H9 (cell line): Measurements from ENCODE around the gene NR1H4. TPM values are rescaled to one million over a fixed set of nuclear protein-coding genes. Genes with fewer than 3 reads are reported as not detected.

Source experiments
- DNase-seq: peaks from one replicate; pipeline ENCODE4 v3.0.0-alpha.2; 2017
- H2AFZ ChIP-seq: one replicate; pipeline ENCODE4 v1.6.1; 2013; ENCODE audit warnings: mild to moderate bottlenecking, low read length, control low read depth, moderate library complexity
- H2AK5ac ChIP-seq: 2 replicates; pipeline ENCODE4 v1.6.1; 2013; ENCODE audit warnings: low read length, control low read depth, mixed read lengths; ENCODE audit not compliant: insufficient read length
- H2BK120ac ChIP-seq: one replicate; pipeline ENCODE4 v1.6.1; 2013; ENCODE audit warnings: low read depth, mild to moderate bottlenecking, low read length, control low read depth, inconsistent platforms; ENCODE audit not compliant: poor library complexity, severe bottlenecking
- H2BK12ac ChIP-seq: 2 replicates; pipeline ENCODE4 v1.6.1; 2013; ENCODE audit warnings: low read length, control low read depth, mixed read lengths, low read depth; ENCODE audit not compliant: insufficient read length
- H2BK15ac ChIP-seq: 2 replicates; pipeline ENCODE4 v1.6.1; 2013; ENCODE audit warnings: low read depth, low read length, control low read depth
- H2BK20ac ChIP-seq: one replicate; pipeline ENCODE4 v1.6.1; 2013; ENCODE audit warnings: low read depth, mild to moderate bottlenecking, low read length, control low read depth, inconsistent platforms; ENCODE audit not compliant: poor library complexity, severe bottlenecking
- H2BK5ac ChIP-seq: 2 replicates; pipeline ENCODE4 v1.6.1; 2013; ENCODE audit warnings: low read length, control low read depth, mixed read lengths; ENCODE audit not compliant: insufficient read length
- H3K14ac ChIP-seq: 2 replicates; pipeline ENCODE4 v1.6.1; 2013; ENCODE audit warnings: low read length, control low read depth; ENCODE audit not compliant: insufficient read depth
- H3K18ac ChIP-seq: 2 replicates; pipeline ENCODE4 v1.6.1; 2013; ENCODE audit warnings: low read depth, mild to moderate bottlenecking, mixed read lengths, low read length, control low read depth; ENCODE audit not compliant: insufficient read length
- H3K23ac ChIP-seq: 2 replicates; pipeline ENCODE4 v1.6.1; 2013; ENCODE audit warnings: low read length, control low read depth, mixed read lengths, low read depth; ENCODE audit not compliant: insufficient read length
- H3K23me2 ChIP-seq: 2 replicates; pipeline ENCODE4 v1.6.1; 2013; ENCODE audit warnings: low read depth, mild to moderate bottlenecking, mixed read lengths, low read length, control low read depth; ENCODE audit not compliant: insufficient read length, poor library complexity, severe bottlenecking
- H3K27ac ChIP-seq: 2 replicates; pipeline ENCODE4 v1.5.1; 2013; ENCODE audit warnings: low read length, control low read depth, mixed read lengths, low read depth; ENCODE audit not compliant: insufficient read length
- H3K27me3 ChIP-seq: 2 replicates; pipeline ENCODE4 v1.6.1; 2013; ENCODE audit warnings: low read length, control low read depth, inconsistent platforms; ENCODE audit not compliant: insufficient read depth
- H3K4ac ChIP-seq: 2 replicates; pipeline ENCODE4 v1.6.1; 2013; ENCODE audit warnings: low read depth, mild to moderate bottlenecking, control low read depth, inconsistent platforms, low read length, moderate library complexity
- H3K4me1 ChIP-seq: 2 replicates; pipeline ENCODE4 v1.6.1; 2013; ENCODE audit warnings: low read length, control low read depth, inconsistent platforms; ENCODE audit not compliant: insufficient read depth
- H3K4me2 ChIP-seq: 2 replicates; pipeline ENCODE4 v1.6.1; 2013; ENCODE audit warnings: low read length, control low read depth, mixed read lengths; ENCODE audit not compliant: insufficient read length, insufficient read depth
- H3K56ac ChIP-seq: 2 replicates; pipeline ENCODE4 v1.6.1; 2013; ENCODE audit warnings: low read depth, mild to moderate bottlenecking, mixed read lengths, low read length, control low read depth; ENCODE audit not compliant: insufficient read length
- H3K79me1 ChIP-seq: 2 replicates; pipeline ENCODE4 v1.6.1; 2013; ENCODE audit warnings: low read depth, mild to moderate bottlenecking, moderate library complexity, low read length, control low read depth, inconsistent platforms; ENCODE audit not compliant: insufficient read depth, poor library complexity, severe bottlenecking
- H3K79me2 ChIP-seq: 2 replicates; pipeline ENCODE4 v1.6.1; 2013; ENCODE audit warnings: low read length, control low read depth, inconsistent platforms; ENCODE audit not compliant: insufficient read depth
- H3K9ac ChIP-seq: 2 replicates; pipeline ENCODE4 v1.6.1; 2013; ENCODE audit warnings: low read length, control low read depth, mixed read lengths; ENCODE audit not compliant: insufficient read length; ENCODE audit errors: extremely low read depth
- H3K9me3 ChIP-seq: one replicate; pipeline ENCODE4 v1.6.1; 2013; ENCODE audit warnings: low read depth, low read length, inconsistent platforms; ENCODE audit not compliant: control insufficient read depth
- H3T11ph ChIP-seq: one replicate; pipeline ENCODE4 v1.6.1; 2013; ENCODE audit warnings: mild to moderate bottlenecking, low read length, control low read depth, inconsistent platforms
- H4K20me1 ChIP-seq: one replicate; pipeline ENCODE4 v1.6.1; 2013; ENCODE audit not compliant: control insufficient read depth, insufficient read length, insufficient read depth
- H4K5ac ChIP-seq: 2 replicates; pipeline ENCODE4 v1.6.1; 2013; ENCODE audit warnings: low read depth, mild to moderate bottlenecking, mixed read lengths, low read length, control low read depth; ENCODE audit not compliant: insufficient read length
- H4K8ac ChIP-seq: replicated peaks from 2 replicates; pipeline ENCODE4 v1.6.1; 2013; ENCODE audit warnings: low read length, control low read depth, mixed read lengths, low read depth; ENCODE audit not compliant: insufficient read length
- H4K91ac ChIP-seq: 2 replicates; pipeline ENCODE4 v1.6.1; 2013; ENCODE audit warnings: low read depth, mild to moderate bottlenecking, moderate library complexity, mixed read lengths, low read length, control low read depth; ENCODE audit not compliant: insufficient read length
- H3K27ac Mint-ChIP-seq, 3 experiments: 2 replicates in 2 of 3; 3 replicates in 1 of 3; pipeline ENCODE4 v1.8.0; 2020 to 2021; ENCODE audit warnings: mixed read lengths in 3 of 3, mild to moderate bottlenecking in 1 of 3, moderate library complexity in 1 of 3
- H3K27me3 Mint-ChIP-seq: 2 replicates; pipeline ENCODE4 v1.8.0; 2021; ENCODE audit warnings: low read depth, mild to moderate bottlenecking, moderate library complexity, mixed read lengths
- H3K36me3 Mint-ChIP-seq, 3 experiments: 2 replicates in 2 of 3; 3 replicates in 1 of 3; pipeline ENCODE4 v1.8.0; 2020 to 2021; ENCODE audit warnings: low read depth in 3 of 3, mixed read lengths in 3 of 3; ENCODE audit not compliant: insufficient read depth in 1 of 3
- H3K4me1 Mint-ChIP-seq, 2 experiments: 2 replicates each; pipeline ENCODE4 v1.8.0; 2020; ENCODE audit warnings: mixed read lengths in 2 of 2
- H3K4me3 Mint-ChIP-seq, 2 experiments: 2 replicates in 1 of 2; 3 replicates in 1 of 2; pipeline ENCODE4 v1.8.0; 2020 to 2021; ENCODE audit warnings: mild to moderate bottlenecking in 2 of 2, mixed read lengths in 2 of 2, moderate library complexity in 1 of 2
- H3K9me3 Mint-ChIP-seq, 2 experiments: 2 replicates in 1 of 2; 3 replicates in 1 of 2; pipeline ENCODE4 v1.8.0; 2020; ENCODE audit warnings: mild to moderate bottlenecking in 2 of 2, mixed read lengths in 2 of 2, moderate library complexity in 1 of 2
- CTCF ChIP-seq: fragments of 200-600 bp; sonication (generic); conservative IDR thresholded peaks from 3 replicates; pipeline ENCODE4 v1.8.0; 2021; ENCODE audit warnings: antibody characterized with exemption, mild to moderate bottlenecking
- WGBS: extraction: QIAGEN DNeasy Blood & Tissue Kit; methylation state at CpG from one replicate; pipeline ENCODE4 v1.1.7; 2013; ENCODE audit warnings: missing lambda C conversion rate, low lambda C conversion rate, mixed read lengths; ENCODE audit not compliant: insufficient read length; ENCODE audit errors: extremely low coverage; 5-methylcytosine and 5-hydroxymethylcytosine counted together
- total RNA-seq: library from RNA; stranded (reverse); gene quantifications from 2 replicates; pipeline ENCODE4 v1.2.1, GENCODE V29; 2021

The NR1H4 gene
- total RNA-seq, 1 experiment from 2014 or later = not detected

DNA sequence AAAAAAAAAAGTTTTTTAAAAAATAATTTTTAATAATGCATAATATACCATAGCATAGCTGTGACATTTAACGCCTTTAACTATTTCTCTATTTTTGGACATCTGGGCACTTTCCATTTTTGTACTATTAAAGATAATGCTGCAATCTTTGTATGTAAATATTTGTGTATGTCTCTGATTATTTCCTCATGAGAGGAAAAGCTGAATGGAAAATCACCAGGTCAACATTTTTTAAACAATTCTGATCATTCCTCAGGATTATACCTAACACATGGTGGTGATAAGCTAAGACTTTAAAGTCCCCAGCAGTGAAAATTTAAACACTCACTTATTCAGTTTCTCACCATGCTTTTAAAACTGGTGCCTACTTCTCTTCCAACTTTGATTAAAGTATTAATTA is 31.3 kb upstream of the NR1H4 start:
- H3K4me1 Mint-ChIP-seq = peaks cover 6% of the 10 kb centered on the region in 2 experiments
- Histone ChIP-seq H3K79me1 (no peaks in the 10 kb centered on the region), H4K91ac (no peak overlapping the region), H4K5ac (no peak overlapping the region), H2AK5ac (no peak overlapping the region), H3K23ac (no peak overlapping the region), H3K27ac (no peak overlapping the region), H2BK15ac (no peak overlapping the region), H3K79me2 (no peaks in the 10 kb centered on the region), H2BK120ac (no peak overlapping the region), H3K18ac (no peak overlapping the region), H2BK5ac (no peak overlapping the region), H3T11ph (no peak overlapping the region), H3K27me3 (no peaks in the 10 kb centered on the region), H3K4ac (no peak overlapping the region), H2BK20ac (no peak overlapping the region), H3K9ac (no peak overlapping the region), H4K20me1 (no peaks in the 10 kb centered on the region), H3K4me2 (no peak overlapping the region), H3K9me3 (no peaks in the 10 kb centered on the region), H2AFZ (no peak overlapping the region), H2BK12ac (no peak overlapping the region), H3K56ac (no peak overlapping the region), H4K8ac (no peak overlapping the region), H3K4me1 (no peaks in the 10 kb centered on the region), H3K14ac (no peak overlapping the region), H3K23me2 (no peaks in the 10 kb centered on the region)
- no peaks in the 10 kb centered on the region for H3K36me3 Mint-ChIP-seq
- no peak overlapping the region for H3K4me3 Mint-ChIP-seq
- TF ChIP-seq CTCF = no peak
- no peak for DNase-seq
- no peak overlapping the region for H3K27ac Mint-ChIP-seq
- no peaks in the 10 kb centered on the region for H3K9me3 Mint-ChIP-seq
- WGBS = no CpG with 5 or more reads among the region's 1 CpG
- H3K27me3 Mint-ChIP-seq = no peaks in the 10 kb centered on the region
